GM21528 (cell line): ENCODE results near the gene CCKAR.

Source experiments
- ATAC-seq: cut with Tn5 transposase; IDR thresholded peaks from one replicate; pipeline ENCODE4 v1.9.1; 2021; ENCODE audit warnings: mild to moderate bottlenecking, moderate library complexity; ENCODE audit not compliant: unreplicated experiment, low FRiP score

The CCKAR gene

GRCh38 chr4:26491449-26492170, 1.3 kb upstream of the CCKAR start:
- no peak for ATAC-seq

GRCh38 chr4:26490960-26491284, 638 bp upstream of the CCKAR start:
- ATAC-seq = no peak

- ATAC-seq = no peak
Measured at GRCh38 chr4:26489101-26489985, 941 bp downstream of the CCKAR start.

GRCh38 chr4:26485684-26486083, 4.6 kb downstream of the CCKAR start:
- ATAC-seq = no peak

- ATAC-seq = no peak
Measured at GRCh38 chr4:26484516-26484915, 5.8 kb downstream of the CCKAR start.

GRCh38 chr4:26484032-26484515, 6.2 kb downstream of the CCKAR start:
- ATAC-seq = no peak

- no peak for ATAC-seq
Measured at GRCh38 chr4:26482508-26483462, 7.5 kb downstream of the CCKAR start.

- no peak for ATAC-seq
Measured at GRCh38 chr4:26478330-26478729, 12.0 kb downstream of the CCKAR start.

GRCh38 chr4:26476545-26476944, 13.7 kb downstream of the CCKAR start:
- ATAC-seq = no peak

- no peak for ATAC-seq
Measured at GRCh38 chr4:26475716-26476115, 14.6 kb downstream of the CCKAR start.

GRCh38 chr4:26474551-26474950, 15.7 kb downstream of the CCKAR start:
- ATAC-seq = no peak

- ATAC-seq = no peak
Measured at GRCh38 chr4:26473893-26474292, 16.4 kb downstream of the CCKAR start.

- ATAC-seq = no peak
Measured at GRCh38 chr4:26471890-26472289, 18.4 kb downstream of the CCKAR start.

GRCh38 chr4:26468977-26469376, 21.3 kb downstream of the CCKAR start:
- ATAC-seq = no peak

- ATAC-seq = no peak
Measured at GRCh38 chr4:26468283-26468949, 21.9 kb downstream of the CCKAR start.

- no peak for ATAC-seq
Measured at GRCh38 chr4:26467724-26468123, 22.6 kb downstream of the CCKAR start.

GRCh38 chr4:26466578-26467270, 23.6 kb downstream of the CCKAR start:
- no peak for ATAC-seq

GRCh38 chr4:26464420-26465095, 25.7 kb downstream of the CCKAR start:
- ATAC-seq = no peak

GRCh38 chr4:26463386-26463785, 26.9 kb downstream of the CCKAR start:
- no peak for ATAC-seq
